Calu3 (cell line): ENCODE results near the gene SPATA18. TPM values are rescaled to one million over a fixed set of nuclear protein-coding genes. Genes with fewer than 3 reads are reported as not detected.
"Not testable (repeated sequence)": the region's sequence is repeated elsewhere in the genome, so short reads cannot be mapped to it uniquely, and the experiment has no call there.

Experiments
- BruUV-seq: library from RNA; stranded (reverse); fragments of 400-500 nt; replicated peaks from 2 replicates; lab custom pipeline; 2021; lab: Mats Ljungman, UMichigan
- CTCF ChIA-PET: fragments of 300-600 bp; sonication (Branson Sonifier 250); formaldehyde crosslinking; loops from one replicate; lab custom pipeline; 2022; ENCODE audit warnings: antibody characterized with exemption; lab: Charles Lee
- DNase-seq: peaks from one replicate; pipeline ENCODE4 v3.0.0; 2022
- H3K27ac Mint-ChIP-seq: one replicate; pipeline ENCODE4 v1.8.0; 2022; ENCODE audit warnings: mixed read lengths; ENCODE audit not compliant: unreplicated experiment
- H3K27me3 Mint-ChIP-seq: one replicate; pipeline ENCODE4 v1.8.0; 2022; ENCODE audit warnings: mixed read lengths; ENCODE audit not compliant: unreplicated experiment
- H3K36me3 Mint-ChIP-seq: one replicate; pipeline ENCODE4 v1.8.0; 2022; ENCODE audit warnings: mild to moderate bottlenecking, moderate library complexity, mixed read lengths; ENCODE audit not compliant: insufficient read depth, unreplicated experiment
- H3K4me1 Mint-ChIP-seq: one replicate; pipeline ENCODE4 v1.8.0; 2022; ENCODE audit warnings: mild to moderate bottlenecking, low read depth, mixed read lengths; ENCODE audit not compliant: unreplicated experiment
- H3K4me3 Mint-ChIP-seq: one replicate; pipeline ENCODE4 v1.8.0; 2022; ENCODE audit warnings: mild to moderate bottlenecking, low read depth, moderate library complexity, mixed read lengths; ENCODE audit not compliant: unreplicated experiment
- H3K9me3 Mint-ChIP-seq: one replicate; pipeline ENCODE4 v1.8.0; 2022; ENCODE audit warnings: low read depth, mixed read lengths; ENCODE audit not compliant: unreplicated experiment
- CTCF ChIP-seq: fragments of 200-600 bp; IDR thresholded peaks from one replicate; pipeline ENCODE4 v1.8.0; 2022; ENCODE audit warnings: antibody characterized with exemption; ENCODE audit not compliant: unreplicated experiment
- intact Hi-C: fragments of 100-400 bp; cut with micrococcal nuclease; formaldehyde crosslinking; loops from one replicate; pipeline ENCODE4 v1.10.0; 2022; ENCODE audit not compliant: unreplicated experiment
- total RNA-seq: library from RNA; stranded (reverse); gene quantifications from 2 replicates; pipeline ENCODE4 v1.2.3, GENCODE V29; 2022

SPATA18 gene
- total RNA-seq, 1 experiment from 2014 or later, result not detected

DNA sequence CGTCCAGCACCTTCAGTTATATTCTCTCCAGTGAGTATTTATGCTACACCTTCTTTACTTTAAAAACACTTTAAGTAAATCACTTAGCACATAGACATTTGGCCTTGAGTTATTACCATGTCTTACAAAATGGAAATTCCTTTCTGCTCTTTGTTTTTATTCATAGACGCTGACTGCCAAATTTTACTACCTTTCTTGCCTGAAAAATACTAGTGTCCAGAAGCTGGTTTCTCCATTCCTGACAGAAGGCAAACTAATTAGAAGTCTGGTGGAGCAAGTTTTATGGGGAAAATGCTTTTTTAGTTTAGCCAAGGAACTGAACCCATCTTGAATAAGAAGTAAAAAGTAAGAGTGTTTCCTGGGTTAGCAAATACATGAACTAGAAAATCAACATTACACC, 65.5 kb downstream of the SPATA18 start:
- CTCF ChIA-PET, result no interaction called here
- intact Hi-C loops, result no loop called here
- Mint-ChIP-seq H3K4me3 (no peak overlapping the region), H3K27me3 (no peaks in the 10 kb centered on the region), H3K27ac (no peak overlapping the region), H3K9me3 (no peaks in the 10 kb centered on the region), H3K4me1 (no peaks in the 10 kb centered on the region), H3K36me3 (no peaks in the 10 kb centered on the region)
- no peak for TF ChIP-seq CTCF
- BruUV-seq, result no TSS peak
- DNase-seq, result no peak

DNA sequence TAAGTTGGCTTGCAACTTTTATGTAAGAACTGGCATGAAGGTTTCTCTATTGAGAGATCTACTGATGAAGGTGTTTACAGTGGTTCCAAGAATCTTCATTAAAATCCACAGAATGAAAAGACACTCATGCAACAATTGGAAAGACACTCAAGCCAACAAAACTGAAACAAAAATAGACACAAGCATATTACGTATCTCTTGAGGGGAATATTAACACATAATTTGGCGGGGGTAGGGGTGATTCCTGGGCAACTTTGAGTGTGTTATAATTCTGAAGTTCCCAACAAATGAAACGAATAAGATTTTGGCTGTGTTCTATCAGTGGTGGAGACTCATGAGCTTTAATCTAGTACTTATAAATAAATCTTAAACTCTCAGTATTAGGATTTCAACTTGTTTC, 75.1 kb downstream of the SPATA18 start:
- no TSS peak for BruUV-seq
- Mint-ChIP-seq H3K27ac (no peak overlapping the region), H3K9me3 (no peaks in the 10 kb centered on the region), H3K27me3 (no peaks in the 10 kb centered on the region), H3K4me3 (no peak overlapping the region), H3K36me3 (no peaks in the 10 kb centered on the region), H3K4me1 (no peaks in the 10 kb centered on the region)
- CTCF ChIA-PET, result no interaction called here
- TF ChIP-seq CTCF, result no peak
- DNase-seq, result no peak
- intact Hi-C loops, result no loop called here

- DNase-seq, result no peak
- CTCF ChIA-PET, result interaction anchor here (0.6 kb wide), 1 partner anchor 72 kb away, joined by 4 read pairs; no protein-coding TSS in a partner anchor
- no peak for TF ChIP-seq CTCF
- no peaks in the 10 kb centered on the region for H3K4me1 Mint-ChIP-seq
- H3K27ac Mint-ChIP-seq, result no peak overlapping the region
- no peaks in the 10 kb centered on the region for H3K27me3 Mint-ChIP-seq
- no TSS peak for BruUV-seq
- H3K36me3 Mint-ChIP-seq, result no peaks in the 10 kb centered on the region
- intact Hi-C loops, result no loop called here
- H3K9me3 Mint-ChIP-seq, result no peaks in the 10 kb centered on the region
- no peak overlapping the region for H3K4me3 Mint-ChIP-seq
Measured at GRCh38 chr4:52126966-52127365, 75.9 kb downstream of the SPATA18 start.

DNA sequence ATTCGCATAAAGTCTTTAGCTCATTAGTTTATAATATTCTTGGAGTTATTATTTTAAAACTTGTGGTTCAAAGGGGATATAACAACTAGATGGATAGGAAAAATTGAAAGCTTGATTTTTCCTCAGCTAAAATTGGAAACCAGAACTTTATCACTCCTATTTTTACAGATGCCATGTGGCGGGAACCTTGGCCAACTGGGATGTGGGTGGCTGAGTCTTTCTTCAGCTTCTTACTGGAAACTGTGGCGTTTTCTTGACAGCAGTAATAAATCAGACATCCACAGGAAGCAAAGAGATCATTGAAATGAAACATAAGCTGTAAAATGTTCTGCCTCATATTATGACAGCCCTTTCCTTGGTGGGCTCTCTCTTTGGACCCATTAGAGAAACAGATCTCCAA, 84.1 kb downstream of the SPATA18 start:
- Mint-ChIP-seq H3K27me3 (no peaks in the 10 kb centered on the region), H3K27ac (no peak overlapping the region), H3K36me3 (no peaks in the 10 kb centered on the region), H3K9me3 (no peaks in the 10 kb centered on the region), H3K4me1 (no peaks in the 10 kb centered on the region), H3K4me3 (no peak overlapping the region)
- CTCF ChIA-PET, result no interaction called here
- BruUV-seq, result no TSS peak
- no peak for DNase-seq
- TF ChIP-seq CTCF, result no peak
- intact Hi-C loops, result no loop called here

DNA sequence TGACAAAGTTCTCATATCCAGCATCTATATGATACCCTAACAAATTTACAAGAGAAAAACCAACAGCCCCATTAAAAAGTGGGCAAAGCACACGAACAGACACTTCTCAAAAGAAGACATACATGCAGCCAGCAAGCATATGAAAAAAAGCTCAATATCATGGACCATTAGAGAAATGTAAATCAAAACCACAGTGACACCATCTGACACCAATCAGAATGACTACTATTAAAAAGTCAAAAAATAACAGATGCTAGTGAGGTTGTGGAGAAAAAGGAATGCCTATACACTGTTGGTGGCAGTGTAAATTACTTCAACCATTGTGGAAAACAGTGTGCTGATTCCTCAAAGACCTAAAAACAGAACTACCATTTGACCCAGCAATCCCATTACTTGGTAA, 86.0 kb downstream of the SPATA18 start:
- H3K9me3 Mint-ChIP-seq, CTCF ChIA-PET, H3K27ac Mint-ChIP-seq, BruUV-seq, H3K27me3 Mint-ChIP-seq, DNase-seq, H3K4me1 Mint-ChIP-seq, H3K36me3 Mint-ChIP-seq, H3K4me3 Mint-ChIP-seq, intact Hi-C loops: not testable (repeated sequence)
